Neural cell (in vitro differentiated cells): ENCODE measurements around the gene CHCHD10.

Source experiments
- CTCF ChIP-seq: fragments of 450-650 bp; IDR thresholded peaks from 2 replicates; pipeline ENCODE4 v1.5.1; 2014; ENCODE audit warnings: antibody characterized with exemption, mild to moderate bottlenecking, moderate library complexity; ENCODE audit not compliant: poor library complexity, severe bottlenecking
- POLR2AphosphoS5 ChIP-seq: IDR thresholded peaks from 2 replicates; pipeline ENCODE4 v1.6.1; 2012
- TAF1 ChIP-seq: IDR thresholded peaks from 2 replicates; pipeline ENCODE4 v1.6.1; 2012; ENCODE audit warnings: low read depth

DNA sequence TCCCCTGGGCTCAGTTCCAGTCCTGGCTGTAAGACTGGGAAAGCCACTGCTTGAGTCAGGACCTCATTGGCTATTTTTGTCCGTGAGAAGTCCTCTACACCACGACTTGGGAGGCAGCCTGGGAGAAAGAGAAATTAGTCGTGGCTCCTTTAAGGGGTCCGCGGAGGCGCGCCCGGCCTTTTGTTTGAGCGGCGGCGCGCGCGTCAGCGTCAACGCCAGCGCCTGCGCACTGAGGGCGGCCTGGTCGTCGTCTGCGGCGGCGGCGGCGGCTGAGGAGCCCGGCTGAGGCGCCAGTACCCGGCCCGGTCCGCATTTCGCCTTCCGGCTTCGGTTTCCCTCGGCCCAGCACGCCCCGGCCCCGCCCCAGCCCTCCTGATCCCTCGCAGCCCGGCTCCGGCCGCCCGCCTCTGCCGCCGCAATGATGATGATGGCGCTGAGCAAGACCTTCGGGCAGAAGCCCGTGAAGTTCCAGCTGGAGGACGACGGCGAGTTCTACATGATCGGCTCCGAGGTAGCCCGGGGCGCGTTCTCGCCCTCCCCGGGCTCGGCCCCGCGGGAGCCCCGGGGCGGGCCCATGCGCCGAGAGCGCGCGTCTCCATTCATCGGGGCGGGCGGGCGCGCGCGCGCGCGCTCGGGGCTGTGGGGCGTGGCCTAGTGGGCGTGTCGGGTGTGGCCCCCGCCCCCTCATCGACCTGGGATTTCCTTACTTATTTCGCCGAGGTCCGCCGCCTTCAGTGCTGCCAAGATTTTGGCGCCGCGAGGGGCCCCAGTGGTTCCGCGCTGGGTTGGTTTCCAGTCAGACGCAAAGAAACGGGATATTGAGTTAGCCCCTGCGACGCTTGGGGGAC, 19.2 kb upstream of the CHCHD10 start, which contains the start of gene SMARCB1:
- TF ChIP-seq POLR2AphosphoS5 (peak; percentile 95), CTCF (no peak), TAF1 (peak; percentile 33)
